Urinary bladder (tissue), 4 donors: ENCODE measurements around the gene ENTPD8. TPM values are rescaled to one million over a fixed set of nuclear protein-coding genes. Genes with fewer than 3 reads are reported as not detected.
"Not testable (repeated sequence)": the region's sequence is repeated elsewhere in the genome, so short reads cannot be mapped to it uniquely, and the experiment has no call there.

Experiments
- DNase-seq: peaks from one replicate; pipeline ENCODE4 v3.0.0-alpha.2; 2015; ENCODE audit errors: extremely low spot score
- H3K27ac ChIP-seq: one replicate; pipeline ENCODE4 v1.5.1; 2013; ENCODE audit warnings: low read depth, mild to moderate bottlenecking, moderate library complexity
- H3K36me3 ChIP-seq: one replicate; pipeline ENCODE4 v1.6.1; 2013; ENCODE audit warnings: mild to moderate bottlenecking, moderate library complexity; ENCODE audit not compliant: insufficient read depth
- H3K4me1 ChIP-seq: one replicate; pipeline ENCODE4 v1.6.1; 2013; ENCODE audit warnings: mild to moderate bottlenecking, moderate library complexity; ENCODE audit not compliant: insufficient read depth
- H3K4me3 ChIP-seq: one replicate; pipeline ENCODE4 v1.5.1; 2013; ENCODE audit warnings: low read depth, low read length
- WGBS: extraction: QIAGEN DNeasy Blood & Tissue Kit; methylation state at CpG from one replicate; pipeline ENCODE4 v1.1.7; 2013; 5-methylcytosine and 5-hydroxymethylcytosine counted together
- polyA plus RNA-seq: library from polyadenylated mRNA; stranded (reverse); fragments of 200-250 nt; gene quantifications from one replicate; pipeline ENCODE4 v1.2.3, GENCODE V29; 2013
- total RNA-seq: library from RNA; depleted of rRNA; stranded (reverse); fragments of >200 nt; gene quantifications from one replicate; pipeline ENCODE4 v1.2.3, GENCODE V29; 2014
- donor health status: healthy with polysubstance abuse.
- donor health status: healthy.

The ENTPD8 gene
- total and polyA plus RNA-seq, 2 donors, result 0.16 TPM; not detected in 1

DNA sequence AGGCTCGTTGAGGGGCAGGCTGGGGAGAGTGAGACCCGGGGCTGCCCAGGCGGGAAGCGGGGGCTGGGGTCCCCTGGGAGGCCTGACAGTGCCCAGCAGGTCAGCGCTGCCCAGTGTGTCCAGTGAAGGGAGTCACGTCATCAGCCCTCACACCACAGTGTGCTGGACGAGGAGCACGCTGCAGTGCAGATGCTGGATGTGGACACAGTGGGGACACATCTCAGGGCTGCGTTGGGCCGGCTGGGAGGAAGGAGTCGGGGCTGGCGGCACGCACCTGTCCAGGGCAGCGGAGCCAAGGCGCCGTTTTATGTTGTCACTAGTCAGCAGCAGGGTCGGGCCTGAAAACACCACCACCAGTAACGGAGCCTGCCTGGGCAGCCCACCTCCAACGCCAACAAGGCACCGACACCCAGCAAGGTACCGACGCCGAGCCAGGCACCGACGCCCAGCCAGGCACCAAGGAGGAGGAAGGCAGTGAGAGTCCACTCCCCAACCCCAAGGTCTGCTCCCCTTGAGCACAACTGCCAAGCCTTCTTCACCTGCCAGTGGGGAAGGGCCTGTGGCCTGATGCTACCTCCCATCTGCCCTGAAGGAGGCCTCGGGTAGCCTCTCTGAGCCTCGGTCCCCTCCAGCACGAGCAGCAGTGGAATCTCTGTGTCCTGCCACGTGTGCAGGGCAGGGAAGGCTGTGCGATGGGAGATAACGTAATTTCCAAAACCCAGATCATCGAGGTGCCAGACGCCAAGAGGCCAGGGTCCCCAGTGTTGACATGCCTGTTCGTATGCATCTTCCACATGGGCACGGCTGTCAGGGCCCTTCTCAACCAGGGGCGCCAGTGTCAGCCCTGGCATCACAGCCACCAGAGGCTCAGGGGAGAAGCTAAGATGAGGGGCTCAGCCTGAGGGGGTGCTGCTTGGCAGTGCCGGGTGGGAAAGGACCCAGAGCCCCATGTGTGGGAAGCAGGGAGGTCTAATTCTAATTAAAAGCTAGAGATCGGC lies 39.8 kb upstream of the ENTPD8 start:
- no peak overlapping the region for H3K4me3 ChIP-seq
- no peaks in the 10 kb centered on the region for H3K36me3 ChIP-seq
- H3K4me1 ChIP-seq, result no peaks in the 10 kb centered on the region
- no peak for DNase-seq
- no peak overlapping the region for H3K27ac ChIP-seq
- WGBS, result 92% methylated on average over 38 of the region's 38 CpGs

DNA sequence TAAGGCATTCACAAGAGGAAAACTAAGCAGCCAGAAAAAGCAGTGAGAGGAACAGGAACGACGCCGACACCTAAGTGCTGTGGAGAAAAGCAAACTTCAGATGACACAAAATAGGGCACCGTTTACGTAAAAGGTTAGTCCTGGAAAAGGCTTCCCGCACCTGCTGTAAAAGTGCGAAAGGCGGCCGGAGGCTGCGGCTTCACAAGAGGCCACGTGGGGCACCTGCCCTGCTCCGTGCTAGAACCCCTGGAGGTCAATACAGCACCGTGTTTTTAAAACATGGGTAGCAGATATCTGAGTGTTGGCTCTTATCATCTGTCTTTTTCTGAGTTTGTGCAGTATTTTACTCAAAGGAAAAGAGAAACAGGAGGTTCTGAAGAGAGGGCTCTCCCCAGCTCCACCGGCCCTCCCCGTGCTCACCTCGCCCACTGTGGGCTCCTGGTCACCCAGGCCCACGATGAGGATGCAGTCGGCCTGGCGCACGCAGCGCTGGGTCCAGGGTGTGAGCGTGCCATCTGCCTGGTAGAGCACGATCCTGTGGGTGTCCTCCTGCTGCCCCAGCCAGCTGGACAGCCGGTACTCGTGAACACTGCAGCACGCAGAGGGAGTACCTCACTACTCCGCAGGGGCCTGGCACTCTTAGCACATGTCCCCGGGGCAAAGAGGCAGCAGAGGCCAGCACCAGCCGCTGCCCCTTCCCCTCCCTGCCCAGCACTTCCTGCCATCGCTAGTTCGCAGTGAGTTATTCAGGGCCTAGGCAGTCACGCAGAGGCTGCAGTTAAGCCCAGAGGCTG lies 38.9 kb upstream of the ENTPD8 start:
- Histone ChIP-seq H3K27ac (no peak overlapping the region), H3K36me3 (no peaks in the 10 kb centered on the region), H3K4me3 (no peak overlapping the region), H3K4me1 (no peaks in the 10 kb centered on the region)
- no peak for DNase-seq
- WGBS, result 85% methylated on average over 32 of the region's 32 CpGs

DNA sequence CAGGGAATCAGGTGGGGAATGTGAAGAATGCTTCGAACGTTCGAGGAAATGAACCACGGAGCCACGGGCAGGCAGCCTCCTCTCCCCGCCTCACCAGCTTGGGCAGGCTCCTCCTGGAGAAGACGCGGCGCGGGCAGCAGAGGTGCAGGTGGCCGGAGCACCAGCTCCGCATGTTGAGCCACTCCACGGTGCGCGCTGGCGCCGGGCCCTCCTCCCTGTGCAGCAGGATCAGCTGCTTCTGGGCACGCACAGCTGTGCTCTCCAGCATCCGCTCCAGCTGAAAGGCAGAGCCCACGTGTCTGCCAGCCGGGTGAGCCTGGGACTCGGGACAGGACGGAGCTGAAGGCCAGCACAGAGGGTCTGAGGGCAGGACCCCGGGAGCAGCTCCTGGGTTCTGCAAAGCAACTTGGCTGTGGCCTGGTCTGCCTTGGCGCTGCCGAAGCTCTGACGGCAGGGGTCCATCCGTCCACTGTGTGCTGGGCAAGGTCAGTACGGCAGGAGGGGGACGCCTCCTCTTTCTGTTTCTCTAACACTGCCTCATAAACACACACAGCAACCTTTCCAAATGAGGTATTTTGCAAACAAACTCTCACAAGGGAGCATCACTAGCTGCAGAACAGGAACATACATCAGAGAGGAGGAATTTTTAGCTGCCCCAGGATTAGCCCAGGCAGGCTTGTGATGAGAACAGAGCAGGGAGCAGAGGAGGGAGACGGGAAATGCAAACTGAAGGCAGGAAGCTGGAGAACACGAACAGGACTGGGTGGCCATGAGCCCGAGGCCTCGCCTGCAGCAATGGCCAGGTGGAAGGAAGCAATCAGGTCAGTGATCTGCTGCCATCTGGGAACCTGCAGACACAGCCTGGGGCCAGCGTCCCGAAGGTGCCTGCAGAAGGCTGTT lies 38.1 kb upstream of the ENTPD8 start:
- H3K4me1 ChIP-seq, result no peaks in the 10 kb centered on the region
- no peak for DNase-seq
- 63% methylated on average over 36 of the region's 36 CpGs for whole genome bisulfite sequencing

DNA sequence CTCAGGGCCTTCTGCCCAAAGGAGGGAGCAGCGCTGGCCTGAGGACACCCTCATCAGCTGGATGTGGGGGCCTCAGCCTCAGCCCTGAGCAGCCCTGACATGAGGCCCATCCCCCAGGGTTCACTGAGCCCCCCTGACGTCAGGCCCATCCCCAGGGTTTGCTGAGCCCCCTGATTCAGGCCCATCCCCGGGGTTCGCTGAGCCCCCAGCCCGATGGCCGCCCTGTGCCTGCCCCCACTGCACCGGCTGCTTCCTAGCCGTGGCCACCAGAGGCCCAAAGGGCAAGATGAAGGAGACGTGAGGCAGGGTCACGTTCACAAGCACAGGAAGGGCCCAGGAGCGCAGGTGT lies 37.4 kb upstream of the ENTPD8 start:
- WGBS, result 76% methylated on average over 11 of the region's 11 CpGs
- Histone ChIP-seq H3K4me3 (no peak overlapping the region), H3K27ac (no peak overlapping the region), H3K36me3 (no peaks in the 10 kb centered on the region), H3K4me1 (no peaks in the 10 kb centered on the region)
- DNase-seq, result no peak

More for the DNA sequence above, 38.1 kb upstream of the ENTPD8 start:
- H3K4me3 ChIP-seq, result no peak overlapping the region
- H3K27ac ChIP-seq, result no peak overlapping the region
- no peaks in the 10 kb centered on the region for H3K36me3 ChIP-seq

GRCh38 chr9:137477778-137478612 lies 36.8 kb upstream of the ENTPD8 start:
- WGBS, result 88% methylated on average over 29 of the region's 29 CpGs
- Histone ChIP-seq H3K4me1 (no peaks in the 10 kb centered on the region), H3K27ac (no peak overlapping the region), H3K36me3 (no peaks in the 10 kb centered on the region), H3K4me3 (no peak overlapping the region)
- no peak for DNase-seq

- no peak overlapping the region for H3K27ac ChIP-seq
- no peaks in the 10 kb centered on the region for H3K4me1 ChIP-seq
- WGBS, result 90% methylated on average over 11 of the region's 11 CpGs
- no peaks in the 10 kb centered on the region for H3K36me3 ChIP-seq
- no peak for DNase-seq
- no peak overlapping the region for H3K4me3 ChIP-seq
Measured at GRCh38 chr9:137476856-137477255, 35.7 kb upstream of the ENTPD8 start.

- H3K4me1 ChIP-seq, result no peaks in the 10 kb centered on the region
- no peak overlapping the region for H3K27ac ChIP-seq
- DNase-seq, result no peak
- H3K4me3 ChIP-seq, result no peak overlapping the region
- WGBS, result 84% methylated on average over 3 of the region's 3 CpGs
- H3K36me3 ChIP-seq, result no peaks in the 10 kb centered on the region
Measured at GRCh38 chr9:137475666-137476065, 34.5 kb upstream of the ENTPD8 start.

DNA sequence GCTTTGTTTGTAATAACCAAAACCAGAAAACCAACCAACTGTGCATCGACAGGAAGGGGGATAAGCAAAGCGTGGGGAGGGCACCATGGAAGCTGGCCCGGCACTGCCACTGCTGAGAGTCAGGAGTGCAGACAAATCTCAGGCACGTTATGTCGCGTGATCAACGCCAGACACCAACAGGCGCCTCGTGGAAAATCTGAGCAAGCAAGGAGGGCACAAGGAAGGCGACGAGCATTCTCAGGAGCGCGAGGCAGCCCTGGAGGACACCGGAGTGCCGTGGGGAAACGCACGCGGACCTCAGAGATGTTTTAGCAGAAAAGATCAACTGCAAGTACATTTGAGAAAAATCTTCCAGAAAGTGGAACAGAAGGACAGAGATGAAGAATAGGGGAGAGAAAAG lies 33.1 kb upstream of the ENTPD8 start:
- Histone ChIP-seq H3K4me1 (no peaks in the 10 kb centered on the region), H3K4me3 (no peak overlapping the region), H3K36me3 (no peaks in the 10 kb centered on the region), H3K27ac (no peak overlapping the region)
- WGBS, result 94% methylated on average over 18 of the region's 18 CpGs
- DNase-seq, result no peak

DNA sequence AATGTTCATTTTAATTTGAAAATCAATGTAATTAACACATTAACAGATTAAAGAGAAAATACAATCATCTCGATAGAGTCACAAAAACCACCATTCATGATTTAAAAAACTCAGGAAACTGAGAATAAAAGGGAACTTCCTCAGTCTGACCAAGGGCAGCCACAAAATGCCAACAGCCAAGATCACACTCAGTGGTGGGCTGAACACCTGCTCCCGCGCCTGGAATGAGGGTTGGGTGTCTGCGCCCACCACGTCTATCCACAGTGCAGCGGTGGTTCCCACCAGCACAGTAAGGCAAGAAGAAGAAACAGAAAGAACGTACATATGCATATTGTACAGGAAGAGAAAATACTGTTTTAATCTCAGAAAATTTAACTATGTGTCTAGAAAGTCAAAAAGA lies 29.6 kb upstream of the ENTPD8 start:
- Histone ChIP-seq H3K27ac (no peak overlapping the region), H3K36me3 (no peaks in the 10 kb centered on the region), H3K4me1 (no peaks in the 10 kb centered on the region), H3K4me3 (no peak overlapping the region)
- 78% methylated on average over 7 of the region's 7 CpGs for WGBS
- no peak for DNase-seq

GRCh38 chr9:137467896-137468295 lies 26.7 kb upstream of the ENTPD8 start:
- H3K4me3 ChIP-seq, result no peak overlapping the region
- no peak for DNase-seq
- H3K36me3 ChIP-seq, result no peaks in the 10 kb centered on the region
- WGBS, result 96% methylated on average over 7 of the region's 7 CpGs
- H3K27ac ChIP-seq, result no peak overlapping the region
- H3K4me1 ChIP-seq, result no peaks in the 10 kb centered on the region

- 93% methylated on average over 16 of the region's 16 CpGs for WGBS
- no peak for DNase-seq
- no peaks in the 10 kb centered on the region for H3K4me1 ChIP-seq
Measured at GRCh38 chr9:137467161-137467581, 26.0 kb upstream of the ENTPD8 start.

DNA sequence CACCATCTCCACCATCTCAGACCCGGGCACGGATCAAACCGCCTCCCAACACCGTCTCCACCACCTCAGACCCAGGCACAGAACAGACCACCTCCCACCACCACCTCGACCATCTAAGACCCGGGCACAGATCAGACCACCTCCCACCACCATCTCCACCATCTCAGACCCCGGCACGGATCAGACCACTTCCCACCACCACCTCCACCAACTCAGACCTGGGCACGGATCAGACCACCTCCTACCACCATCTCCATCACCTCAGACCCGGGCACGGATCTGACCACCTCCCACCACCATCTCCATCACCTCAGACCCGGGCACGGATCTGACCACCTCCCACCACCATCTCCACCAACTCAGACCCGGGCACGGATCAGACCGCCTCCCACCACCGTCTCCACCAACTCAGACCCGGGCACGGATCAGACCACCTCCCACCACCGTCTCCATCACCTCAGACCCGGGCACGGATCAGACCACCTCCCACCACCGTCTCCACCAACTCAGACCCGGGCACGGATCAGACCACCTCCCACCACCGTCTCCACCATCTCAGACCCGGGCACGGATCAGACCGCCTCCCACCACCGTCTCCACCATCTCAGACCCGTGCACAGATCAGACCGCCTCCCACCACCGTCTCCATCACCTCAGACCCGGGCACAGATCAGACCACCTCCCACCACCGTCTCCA lies 25.4 kb upstream of the ENTPD8 start:
- not testable (repeated sequence) for H3K4me3 ChIP-seq, H3K36me3 ChIP-seq, H3K27ac ChIP-seq, DNase-seq, H3K4me1 ChIP-seq
- 93% methylated on average over 35 of the region's 35 CpGs for WGBS

More at GRCh38 chr9:137467161-137467581, 26.0 kb upstream of the ENTPD8 start:
- H3K27ac ChIP-seq, result no peak overlapping the region
- no peaks in the 10 kb centered on the region for H3K36me3 ChIP-seq
- H3K4me3 ChIP-seq, result no peak overlapping the region
